GM10248 (cell line): ENCODE data around the gene DENND1C.

Experiments used
- CTCF ChIA-PET: fragments of 300-600 bp; sonication (Branson Sonifier 250); formaldehyde crosslinking; extraction: SDS; loops from one replicate; lab custom pipeline; 2021; ENCODE audit warnings: antibody characterized with exemption; lab: Yijun Ruan, JAX
- POLR2A ChIA-PET: fragments of 350-650 bp; sonication (Branson Sonifier 250); formaldehyde crosslinking; extraction: SDS; loops from one replicate; lab custom pipeline; 2020; ENCODE audit warnings: antibody characterized with exemption; lab: Yijun Ruan, JAX
- DNase-seq: peaks from one replicate; pipeline ENCODE4 v3.0.0; 2012; ENCODE audit errors: extremely low spot score
- TF ChIP-seq, protein P1 (sequence below): IDR thresholded peaks from 2 replicates; pipeline ENCODE4 v1.5.1; 2012; ENCODE audit warnings: mild to moderate bottlenecking, low read depth; ENCODE audit errors: extremely low read depth, missing control alignments, control extremely low read depth

DENND1C gene

DNA sequence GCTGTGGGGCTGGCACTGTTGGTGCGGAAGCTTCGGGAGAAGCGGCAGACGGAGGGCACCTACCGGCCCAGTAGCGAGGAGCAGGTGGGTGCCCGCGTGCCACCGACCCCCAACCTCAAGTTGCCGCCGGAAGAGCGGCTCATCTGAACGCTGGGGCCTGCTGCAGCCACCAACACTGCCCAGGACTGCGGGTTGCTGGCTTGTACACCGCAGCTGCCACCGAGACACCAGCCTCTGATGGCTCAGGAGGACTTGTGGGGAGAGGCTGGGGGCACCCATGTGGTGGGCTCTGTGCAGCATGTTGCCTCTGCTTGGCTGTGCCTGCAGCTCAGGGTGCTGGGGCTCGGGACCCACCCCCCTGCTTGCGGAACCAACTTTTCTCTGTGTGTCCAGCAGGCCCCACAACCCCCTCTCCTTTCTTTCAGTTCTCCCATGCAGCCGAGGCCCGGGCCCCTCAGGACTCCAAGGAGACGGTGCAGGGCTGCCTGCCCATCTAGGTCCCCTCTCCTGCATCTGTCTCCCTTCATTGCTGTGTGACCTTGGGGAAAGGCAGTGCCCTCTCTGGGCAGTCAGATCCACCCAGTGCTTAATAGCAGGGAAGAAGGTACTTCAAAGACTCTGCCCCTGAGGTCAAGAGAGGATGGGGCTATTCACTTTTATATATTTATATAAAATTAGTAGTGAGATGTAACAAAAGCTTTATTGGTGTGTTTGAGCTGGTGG, 14.9 kb downstream of the DENND1C start:
- POLR2A ChIA-PET = no interaction called here
- CTCF ChIA-PET = interaction anchor here (0.7 to 1.1 kb wide), 3 partner anchors 15 to 479 kb away, joined by 3 read pairs; partner anchors contain the start of gene DENND1C
- TF ChIP-seq, protein P1, sequence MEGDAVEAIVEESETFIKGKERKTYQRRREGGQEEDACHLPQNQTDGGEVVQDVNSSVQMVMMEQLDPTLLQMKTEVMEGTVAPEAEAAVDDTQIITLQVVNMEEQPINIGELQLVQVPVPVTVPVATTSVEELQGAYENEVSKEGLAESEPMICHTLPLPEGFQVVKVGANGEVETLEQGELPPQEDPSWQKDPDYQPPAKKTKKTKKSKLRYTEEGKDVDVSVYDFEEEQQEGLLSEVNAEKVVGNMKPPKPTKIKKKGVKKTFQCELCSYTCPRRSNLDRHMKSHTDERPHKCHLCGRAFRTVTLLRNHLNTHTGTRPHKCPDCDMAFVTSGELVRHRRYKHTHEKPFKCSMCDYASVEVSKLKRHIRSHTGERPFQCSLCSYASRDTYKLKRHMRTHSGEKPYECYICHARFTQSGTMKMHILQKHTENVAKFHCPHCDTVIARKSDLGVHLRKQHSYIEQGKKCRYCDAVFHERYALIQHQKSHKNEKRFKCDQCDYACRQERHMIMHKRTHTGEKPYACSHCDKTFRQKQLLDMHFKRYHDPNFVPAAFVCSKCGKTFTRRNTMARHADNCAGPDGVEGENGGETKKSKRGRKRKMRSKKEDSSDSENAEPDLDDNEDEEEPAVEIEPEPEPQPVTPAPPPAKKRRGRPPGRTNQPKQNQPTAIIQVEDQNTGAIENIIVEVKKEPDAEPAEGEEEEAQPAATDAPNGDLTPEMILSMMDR = no peak
- DNase-seq = no peak

DNA sequence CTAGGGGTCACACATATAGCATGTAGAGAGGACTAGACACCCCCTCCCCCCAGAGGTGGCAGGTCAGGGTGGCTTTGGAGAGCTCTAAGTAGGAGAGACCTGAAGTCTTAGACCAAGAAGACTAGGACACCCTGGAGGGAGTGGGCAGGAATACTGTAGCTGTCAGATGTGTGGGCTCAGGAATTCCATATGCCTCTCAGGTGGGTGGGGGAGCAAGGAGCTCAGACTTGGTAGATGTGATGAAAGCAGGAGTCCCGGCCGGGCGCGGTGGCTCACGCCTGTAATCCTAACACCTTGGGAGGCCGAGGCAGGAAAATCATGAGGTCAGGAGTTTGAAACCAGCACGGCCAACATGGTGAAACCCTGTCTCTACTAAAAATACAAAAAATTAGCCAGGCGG, 15.9 kb downstream of the DENND1C start:
- no peak for DNase-seq
- CTCF ChIA-PET = interaction anchor here (0.9 to 1.4 kb wide), 4 partner anchors 16 to 478 kb away, joined by 3 to 4 read pairs (median 3); partner anchors contain the start of gene DENND1C
- POLR2A ChIA-PET = interaction anchor here (0.7 to 2.0 kb wide), 2 partner anchors 28 to 65 kb away, joined by 3 to 4 read pairs; partner anchors contain the start of gene TNFSF9

DNA sequence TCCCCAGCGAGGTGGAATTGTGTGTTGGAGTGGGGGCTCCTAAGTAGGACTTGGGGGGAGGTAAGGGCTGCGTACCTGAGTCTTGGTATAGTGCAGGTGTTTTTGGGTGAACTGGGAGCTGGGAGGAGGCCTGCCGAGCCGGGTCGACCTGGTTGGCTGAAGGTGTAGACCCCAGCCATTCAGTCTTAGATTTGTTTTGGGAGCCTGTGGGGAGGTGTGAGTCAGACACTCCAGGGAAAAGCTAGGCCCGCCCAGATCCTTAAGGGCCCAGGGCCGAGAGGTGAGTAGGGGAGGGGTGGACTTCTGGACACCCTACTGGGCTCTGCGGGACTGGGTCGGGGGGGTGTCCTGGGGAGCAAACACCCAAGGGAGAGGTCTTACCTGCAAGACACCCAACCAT, 16.6 kb downstream of the DENND1C start:
- no peak for DNase-seq
- POLR2A ChIA-PET = interaction anchor here (2.0 kb wide), 1 partner anchor 65 kb away, joined by 4 read pairs; the partner anchor contains the start of gene TNFSF9
- CTCF ChIA-PET = interaction anchor here (0.9 to 1.4 kb wide), 3 partner anchors 16 to 443 kb away, joined by 3 to 4 read pairs (median 3); partner anchors contain the start of gene DENND1C
- TF ChIP-seq, protein P1 = no peak

More for the DNA sequence above, 15.9 kb downstream of the DENND1C start:
- TF ChIP-seq, protein P1 = no peak

DNA sequence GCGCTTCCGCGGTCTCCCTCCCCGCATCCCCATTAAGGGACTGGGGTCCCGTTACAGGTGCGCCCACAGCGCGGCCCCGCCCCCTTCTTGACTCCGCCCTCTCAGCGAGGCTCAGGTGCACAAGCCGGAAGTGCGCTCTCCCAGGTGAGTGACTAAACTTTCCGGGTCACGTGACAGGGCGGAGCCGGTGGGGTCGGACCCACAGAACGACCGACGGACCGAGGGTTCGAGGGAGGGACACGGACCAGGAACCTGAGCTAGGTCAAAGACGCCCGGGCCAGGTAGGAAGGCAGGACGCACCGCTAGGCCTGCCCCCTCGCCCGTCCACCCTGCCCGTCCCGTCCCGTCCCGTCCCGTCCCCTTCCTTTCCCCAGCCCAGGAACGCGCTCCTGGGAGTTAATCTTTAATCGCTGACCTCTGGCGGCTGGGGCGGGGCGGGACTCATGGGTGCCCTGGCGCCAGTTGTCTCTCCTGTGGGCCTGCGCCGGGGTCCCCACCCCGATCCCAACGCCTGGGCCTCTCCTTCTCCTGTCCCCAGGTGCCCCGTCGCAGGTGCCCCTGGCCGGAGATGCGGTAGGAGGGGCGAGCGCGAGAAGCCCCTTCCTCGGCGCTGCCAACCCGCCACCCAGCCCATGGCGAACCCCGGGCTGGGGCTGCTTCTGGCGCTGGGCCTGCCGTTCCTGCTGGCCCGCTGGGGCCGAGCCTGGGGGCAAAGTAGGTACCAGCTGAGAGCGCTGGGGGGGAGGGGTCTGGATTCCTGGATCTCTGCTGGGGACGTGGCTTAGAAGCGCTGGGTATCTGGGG, 17.3 kb downstream of the DENND1C start, which contains the start of gene CRB3:
Gene CRB3, plus strand, starts transcription at position 202 of the 804 bp plus-strand sequence. Its CDS starts 431 bp downstream, at position 633.
- ChIA-PET CTCF (interaction anchor here (1.0 kb wide), 1 partner anchor 17 kb away, joined by 4 read pairs; the partner anchor contains the start of gene DENND1C), POLR2A (interaction anchor here (2.0 kb wide), 1 partner anchor 66 kb away, joined by 4 read pairs; the partner anchor contains the start of gene TNFSF9)
- no peak for DNase-seq
- TF ChIP-seq, protein P1 = no peak

DNA sequence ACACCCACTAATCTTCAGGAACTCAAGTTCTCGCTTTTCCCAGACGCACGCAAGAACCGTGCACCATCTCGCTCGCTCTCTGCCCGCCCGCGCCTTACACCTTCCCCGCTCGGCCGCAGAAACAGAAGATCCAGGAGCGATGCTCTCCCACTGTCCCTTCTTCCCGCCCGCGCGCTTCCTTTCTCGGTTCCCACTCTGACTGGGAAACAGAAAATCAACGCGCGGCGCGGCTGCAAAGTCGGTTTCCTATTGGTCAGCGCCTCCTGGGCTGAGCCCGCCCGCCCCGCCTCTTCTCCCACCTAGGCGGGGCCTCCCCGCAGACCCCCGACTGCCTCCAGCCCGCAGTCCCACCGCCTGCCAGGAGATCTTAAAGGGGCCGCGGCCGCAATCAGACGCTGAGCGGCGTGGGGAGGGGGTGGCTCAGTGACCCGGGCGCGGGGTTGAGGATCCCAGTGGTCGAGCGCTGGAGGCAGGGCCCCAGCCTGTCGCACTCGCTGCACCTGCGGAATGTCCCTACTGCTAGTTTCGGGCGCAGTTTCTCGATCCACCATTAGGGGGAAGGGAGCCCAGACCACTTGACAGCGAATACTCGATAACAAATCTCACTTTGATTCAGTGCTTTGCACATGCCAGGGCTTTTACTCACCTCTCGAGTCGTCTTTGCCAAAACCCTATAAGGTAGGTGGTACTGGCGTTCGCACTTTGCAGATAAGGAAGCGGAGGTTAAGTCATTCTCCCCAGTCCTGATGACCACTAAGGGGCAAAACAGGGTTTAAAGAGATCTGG, 21.3 kb downstream of the DENND1C start:
- CTCF ChIA-PET = interaction anchor here (0.7 to 1.6 kb wide), 3 partner anchors 21 to 30 kb away, joined by 4 to 6 read pairs (median 5); partner anchors contain the start of gene DENND1C
- peak; percentile 96 for DNase-seq
- TF ChIP-seq, protein P1 = peak; percentile 56
- POLR2A ChIA-PET = interaction anchor here (0.6 kb wide), 1 partner anchor 73 kb away, joined by 3 read pairs; no protein-coding TSS in a partner anchor
